Skeletal muscle cell (primary cell): Measurements from ENCODE around the gene CEBPZ.

ENCODE experiments used
- DNase-seq: peaks from one replicate; pipeline ENCODE4 v3.0.0-alpha.2; 2010; ENCODE audit warnings: low read depth
- H3K4me3 ChIP-seq: 2 replicates; pipeline ENCODE4 v1.5.1; 2011; ENCODE audit warnings: low read depth, mild to moderate bottlenecking, control low read depth, low read length, moderate library complexity

The CEBPZ gene

DNA sequence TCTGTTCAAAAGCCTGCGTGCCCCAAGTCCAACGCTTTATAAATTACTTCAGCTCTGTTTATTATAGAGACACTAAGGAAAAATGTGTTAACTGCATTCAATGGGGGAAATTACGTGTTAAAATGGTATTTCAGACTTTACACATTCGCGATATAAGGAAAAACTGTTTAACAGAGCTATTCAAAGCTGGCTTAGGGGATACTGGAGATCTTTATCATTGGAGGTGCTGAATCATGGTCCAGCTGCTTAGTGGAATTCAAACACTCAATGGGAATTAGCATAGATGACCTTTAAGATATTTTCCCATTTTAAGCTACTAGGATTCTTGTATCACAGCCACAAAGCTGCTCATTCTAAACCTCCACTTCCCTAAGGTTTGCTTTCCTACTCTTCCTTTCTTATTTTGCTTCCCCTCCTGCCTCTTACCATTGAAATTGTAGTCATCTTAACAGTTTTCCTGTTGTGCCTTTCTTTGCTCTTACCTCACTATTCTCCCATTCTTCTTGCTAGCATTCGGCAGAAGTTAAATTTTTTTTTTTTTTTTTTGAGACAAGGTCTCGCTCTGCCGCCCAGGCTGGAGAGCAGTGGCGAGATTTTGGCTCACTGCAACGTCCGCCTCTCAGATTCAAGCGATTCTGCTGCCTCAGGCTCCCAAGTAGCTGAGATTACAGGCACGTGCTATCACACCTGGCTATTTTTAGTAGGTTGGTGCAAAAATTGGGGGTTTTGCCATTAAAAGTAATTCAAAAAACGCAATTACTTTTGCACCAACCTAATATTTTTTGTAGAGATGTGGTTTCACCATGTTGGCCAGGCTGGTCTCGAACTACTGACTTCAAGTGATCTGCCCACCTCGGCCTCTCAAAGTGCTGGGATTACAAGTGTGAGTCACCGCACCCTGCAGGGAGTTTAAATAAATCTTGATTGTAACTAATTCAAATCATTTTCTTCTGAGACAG lies 49.4 kb downstream of the CEBPZ start:
- DNase-seq, result no peak
- H3K4me3 ChIP-seq, result no peak overlapping the region

DNA sequence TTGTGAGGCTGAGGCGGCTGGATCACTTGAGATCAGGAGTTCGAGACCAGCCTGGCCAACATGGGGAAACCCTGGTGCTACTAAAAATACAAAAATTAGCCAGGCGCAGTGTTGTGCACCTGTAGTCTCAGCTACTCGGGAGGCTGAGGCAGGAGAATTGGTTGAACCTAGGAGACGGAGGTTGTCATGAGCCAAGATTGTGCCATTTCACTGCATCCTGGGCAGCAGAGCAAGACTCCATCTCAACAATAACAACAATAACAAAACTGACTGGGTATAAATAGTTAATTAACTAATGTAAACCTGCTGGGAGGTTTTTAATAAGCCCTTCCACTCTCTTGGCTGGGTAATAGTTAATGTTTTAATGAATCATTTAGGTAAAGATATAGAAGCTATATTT lies 50.8 kb downstream of the CEBPZ start:
- no peak overlapping the region for H3K4me3 ChIP-seq
- no peak for DNase-seq

DNA sequence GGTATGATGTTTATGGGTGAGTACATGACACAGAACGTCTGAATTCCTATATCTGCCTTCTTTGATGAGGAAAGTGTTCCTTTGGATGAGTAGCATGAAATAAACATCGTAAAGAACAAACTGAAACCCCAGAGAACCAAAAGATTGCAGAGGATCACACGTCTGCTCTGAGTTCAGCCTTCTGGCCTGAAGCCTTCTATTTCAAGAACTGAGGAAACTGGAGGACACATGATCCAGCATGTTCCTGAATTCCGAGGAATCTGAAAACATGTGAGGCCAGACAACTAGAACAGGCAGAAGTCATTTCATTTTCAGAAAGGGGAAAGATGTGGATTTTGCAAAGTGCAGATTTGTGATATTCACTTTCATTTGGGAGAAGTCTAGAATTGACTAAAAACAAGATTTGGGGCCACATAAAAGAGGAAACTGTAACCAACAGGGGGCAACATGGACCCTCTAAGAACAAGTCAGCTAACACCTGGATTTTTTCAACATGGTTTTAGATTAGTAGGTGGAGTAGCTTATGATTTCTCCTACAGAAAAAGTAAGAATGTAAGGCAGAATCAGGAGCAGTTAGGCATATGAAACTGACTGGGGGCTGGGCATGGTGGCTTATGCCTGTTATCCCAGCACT lies 51.3 kb downstream of the CEBPZ start:
- H3K4me3 ChIP-seq, result no peak overlapping the region
- peak; percentile 23 for DNase-seq

DNA sequence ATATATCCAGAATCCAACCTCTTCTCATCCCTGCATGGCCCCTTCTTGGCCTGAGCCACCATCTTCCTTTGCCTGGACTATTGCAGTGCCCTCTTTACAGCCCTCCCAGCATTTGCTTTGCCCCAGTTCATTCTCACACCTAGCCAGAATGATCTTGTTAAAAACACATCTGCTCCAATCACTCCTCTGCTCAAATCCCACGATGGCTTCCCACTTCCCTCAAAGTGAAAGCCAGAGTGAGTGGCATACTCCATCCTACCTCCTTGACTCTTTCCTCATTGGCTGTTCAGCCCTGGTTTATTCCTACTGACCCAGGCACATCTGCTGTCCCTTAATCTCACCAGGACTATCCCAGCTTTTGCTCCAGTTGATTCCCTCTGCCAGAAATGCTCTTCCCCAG lies 57.7 kb downstream of the CEBPZ start:
- no peak for DNase-seq
- H3K4me3 ChIP-seq, result no peak overlapping the region

DNA sequence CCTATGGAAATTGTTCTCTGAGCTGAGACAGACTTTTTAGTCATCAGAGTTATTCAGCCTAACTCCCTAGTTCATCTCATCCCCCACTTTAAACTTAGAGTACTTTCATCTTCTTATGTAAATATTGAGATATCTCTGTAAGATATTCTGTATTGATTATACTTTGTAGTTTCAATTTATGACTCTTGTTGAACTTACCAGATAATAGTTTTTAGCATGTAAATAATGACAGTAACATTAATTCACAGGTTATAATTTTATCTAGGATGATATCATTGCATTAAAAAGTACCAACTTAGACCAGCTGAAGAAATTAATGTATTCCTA lies 59.8 kb downstream of the CEBPZ start:
- no peak for DNase-seq
- no peak overlapping the region for H3K4me3 ChIP-seq

DNA sequence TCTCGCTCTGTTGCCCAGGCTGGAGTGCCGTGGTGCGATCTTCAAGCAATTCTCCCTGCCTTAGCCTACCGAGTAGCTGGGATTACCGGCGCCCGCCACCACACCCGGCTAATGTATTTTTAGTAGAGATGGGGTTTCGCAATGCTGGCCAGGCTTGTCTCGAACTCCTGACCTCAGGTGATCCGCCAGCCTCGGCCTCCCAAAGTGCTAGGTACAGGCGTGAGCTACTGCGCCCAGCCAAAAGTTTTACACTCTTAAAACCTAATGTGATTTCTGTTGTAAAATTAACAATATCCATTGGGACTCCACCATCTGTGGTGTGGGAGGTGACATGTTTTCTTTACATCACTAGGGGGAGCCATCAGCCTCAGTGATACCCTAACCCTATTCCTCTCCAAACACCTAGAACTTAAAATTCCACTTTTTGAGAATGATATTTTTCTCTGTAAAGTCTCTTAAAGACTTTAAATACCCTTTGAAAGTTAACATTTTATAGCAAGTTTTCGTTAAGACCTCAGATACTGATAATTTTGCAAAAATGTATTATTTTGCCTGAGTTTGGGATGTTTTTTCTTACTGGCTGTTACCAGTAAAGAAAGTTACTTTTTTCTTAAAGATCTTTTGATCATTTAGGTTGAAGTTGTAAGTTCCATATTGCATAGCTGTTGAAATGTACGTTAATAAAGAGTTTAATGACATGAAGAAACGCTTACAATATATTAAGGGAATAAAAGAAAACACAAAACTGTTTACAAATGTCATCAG lies 63.0 kb downstream of the CEBPZ start:
- no peak for DNase-seq
- no peak overlapping the region for H3K4me3 ChIP-seq

DNA sequence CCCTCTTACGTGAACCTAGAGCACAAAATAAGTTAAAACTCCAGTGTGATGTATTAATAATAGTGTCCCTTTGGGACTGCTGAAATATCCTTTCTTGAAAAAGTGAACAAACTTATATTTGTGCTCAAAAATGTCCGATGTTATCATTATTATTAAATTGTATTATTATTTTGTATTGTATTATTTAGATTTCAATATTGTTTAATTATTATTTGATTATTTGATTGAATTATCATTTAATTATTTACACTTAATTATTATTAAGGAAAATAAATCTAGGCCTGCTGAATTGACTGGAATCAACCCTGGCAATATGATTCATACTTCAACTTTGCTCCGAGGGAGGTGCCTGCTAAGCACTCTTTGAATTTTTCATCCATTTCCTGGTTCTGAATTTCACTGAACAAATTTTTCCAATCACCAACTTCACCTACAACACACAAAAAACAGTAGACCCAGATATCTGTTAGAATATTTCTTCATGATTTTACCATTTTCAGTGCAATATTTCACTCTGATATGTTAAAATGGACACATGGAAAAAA lies 63.7 kb downstream of the CEBPZ start:
- no peak overlapping the region for H3K4me3 ChIP-seq
- no peak for DNase-seq

DNA sequence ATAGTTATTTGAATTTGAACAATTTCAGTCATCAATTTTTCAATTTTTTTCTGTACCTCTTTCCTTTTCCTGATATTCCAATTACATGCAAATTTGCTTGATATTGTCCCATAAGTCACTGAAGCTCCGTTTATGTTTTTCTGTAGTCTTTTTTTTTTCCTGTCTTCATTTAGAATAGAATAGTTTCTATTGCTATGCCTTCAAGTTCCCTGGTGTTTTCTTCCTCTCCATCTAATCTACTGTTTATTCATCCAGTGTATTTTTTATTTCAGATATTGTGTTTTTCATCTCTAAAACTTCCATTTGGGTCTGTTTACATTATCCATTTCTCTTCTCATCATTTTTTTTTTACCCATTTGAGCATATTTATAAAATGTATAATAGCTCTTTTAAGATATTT lies 66.6 kb downstream of the CEBPZ start:
- no peak for DNase-seq
- H3K4me3 ChIP-seq, result no peak overlapping the region

DNA sequence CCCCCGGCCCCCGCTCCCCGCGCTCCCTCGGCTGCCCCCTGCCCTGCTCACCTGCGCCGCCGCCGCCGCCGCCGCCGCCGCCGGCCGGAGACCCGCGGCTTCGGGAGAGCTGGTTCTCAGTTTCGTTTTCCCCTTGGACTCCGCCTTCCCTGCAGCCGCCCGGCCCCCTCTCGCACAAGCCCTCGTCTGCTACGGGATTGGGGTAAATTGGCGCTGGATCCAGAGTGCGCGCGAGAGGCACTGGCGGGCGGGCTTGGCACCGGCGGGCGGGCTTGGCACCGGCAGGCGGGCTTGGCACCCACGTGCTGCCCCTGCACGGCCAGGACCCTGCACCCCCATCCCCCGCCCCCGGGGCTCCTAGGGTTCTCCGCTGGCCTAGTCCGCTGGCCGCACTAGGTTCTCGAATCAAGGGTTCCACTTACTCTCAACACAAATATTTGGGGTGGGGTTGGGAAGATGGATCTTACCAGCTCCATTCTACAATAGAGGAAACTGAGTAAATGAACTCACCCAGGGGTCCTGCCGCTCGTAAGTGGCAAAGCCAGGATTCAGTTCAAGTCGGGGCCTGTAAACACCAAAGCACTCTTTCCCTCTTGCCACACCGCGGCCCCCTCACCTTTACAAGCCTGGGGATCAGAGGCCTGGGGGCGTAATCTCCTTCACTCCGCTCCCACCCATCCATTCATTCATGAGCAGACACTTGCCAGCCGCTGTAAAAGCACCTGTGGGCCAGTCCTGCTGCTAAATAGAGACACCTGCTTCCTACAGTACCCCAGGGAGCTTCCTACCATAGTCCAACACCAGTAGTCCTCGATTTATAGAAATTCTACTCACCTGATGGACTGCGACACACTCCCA lies 74.3 kb downstream of the CEBPZ start, which contains the start of gene EIF2AK2:
TSS of gene EIF2AK2 (minus strand) at position 124 of the 858 bp plus-strand sequence. CDS start 9,174 bp downstream, outside the sequence.
- peak; percentile 58 for DNase-seq
- H3K4me3 ChIP-seq, result peak within 1 kb of the TSS; percentile 63

DNA sequence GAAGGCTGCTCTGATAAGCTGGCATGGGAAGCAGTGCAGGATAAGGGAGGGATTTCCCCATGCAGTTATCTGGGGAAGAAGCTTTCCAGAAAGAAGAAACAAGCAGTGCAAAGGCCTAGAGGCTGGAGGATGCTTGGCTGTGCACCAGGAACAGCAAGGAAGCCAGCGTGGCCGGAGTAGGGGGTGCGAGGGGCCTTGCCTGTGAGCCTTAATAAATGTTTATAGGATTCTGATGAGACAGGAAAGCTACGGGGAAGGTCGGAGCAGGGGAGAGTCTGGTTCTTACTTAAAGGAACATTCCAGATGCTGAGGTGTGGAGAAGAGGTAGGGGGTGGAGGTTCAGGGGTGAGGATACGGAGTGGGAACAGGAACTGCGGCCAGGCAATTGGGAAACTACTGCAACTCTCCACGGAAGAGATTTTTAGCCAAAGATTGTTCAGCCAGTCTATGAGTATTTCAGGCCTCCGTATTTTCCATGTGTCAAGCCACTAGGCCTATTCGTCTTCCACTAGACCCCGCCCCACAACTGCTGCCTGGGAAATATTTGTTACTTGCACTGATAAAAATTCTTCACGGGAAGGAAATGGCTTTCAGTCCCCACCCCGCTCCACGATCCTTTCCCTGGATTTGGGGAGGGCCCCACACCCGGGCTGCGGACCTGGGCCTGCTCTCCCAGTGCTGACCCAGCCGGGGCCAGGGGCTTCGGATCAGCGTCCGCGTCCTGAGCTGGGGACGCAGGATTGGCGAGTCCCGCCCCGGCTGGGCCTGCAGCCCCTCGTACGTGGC lies 75.1 kb downstream of the CEBPZ start:
- DNase-seq, result peak; percentile 10
- H3K4me3 ChIP-seq, result peak overlapping the region; percentile 63

DNA sequence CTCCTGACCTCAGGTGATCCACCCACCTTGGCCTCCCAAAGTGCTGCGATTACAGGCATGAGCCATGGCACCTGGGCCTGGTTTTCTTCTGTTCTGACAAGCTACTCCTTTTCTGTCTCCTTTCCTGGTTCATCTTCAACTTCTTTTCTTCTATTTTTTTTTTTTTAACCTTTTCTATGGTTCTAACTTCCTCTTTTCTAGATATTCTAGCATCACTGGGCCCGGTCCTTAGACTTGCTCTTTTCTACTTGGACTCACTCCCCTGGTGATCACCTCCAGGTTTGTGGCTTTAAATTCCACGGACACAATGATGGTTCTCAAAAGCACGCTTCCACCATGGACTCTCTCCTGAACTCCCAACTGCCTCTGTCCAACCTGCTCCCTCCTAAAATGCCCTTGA lies 76.6 kb downstream of the CEBPZ start:
- DNase-seq, result no peak
- no peak overlapping the region for H3K4me3 ChIP-seq

DNA sequence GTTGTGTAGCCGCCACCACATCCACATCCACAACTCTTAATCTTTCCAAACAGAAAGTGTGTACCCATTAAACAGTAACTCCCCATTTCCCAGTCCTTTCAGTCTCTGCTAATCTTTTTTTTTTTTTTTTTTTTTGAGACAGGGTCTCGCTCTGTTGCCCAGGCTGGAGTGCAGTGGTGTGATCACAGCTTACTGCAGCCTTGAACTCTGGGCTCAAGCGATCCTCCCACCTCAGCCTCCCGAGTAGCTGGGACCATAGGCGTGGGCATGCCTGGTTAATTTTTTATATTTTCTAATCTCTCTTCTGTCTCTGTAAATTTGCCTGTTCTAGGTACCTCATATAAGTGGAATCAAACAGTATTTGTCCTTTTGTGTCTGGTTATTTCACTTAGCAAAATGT lies 78.2 kb downstream of the CEBPZ start:
- H3K4me3 ChIP-seq, result no peak overlapping the region
- no peak for DNase-seq
